ENCODE results near the gene CARD9.

DNA sequence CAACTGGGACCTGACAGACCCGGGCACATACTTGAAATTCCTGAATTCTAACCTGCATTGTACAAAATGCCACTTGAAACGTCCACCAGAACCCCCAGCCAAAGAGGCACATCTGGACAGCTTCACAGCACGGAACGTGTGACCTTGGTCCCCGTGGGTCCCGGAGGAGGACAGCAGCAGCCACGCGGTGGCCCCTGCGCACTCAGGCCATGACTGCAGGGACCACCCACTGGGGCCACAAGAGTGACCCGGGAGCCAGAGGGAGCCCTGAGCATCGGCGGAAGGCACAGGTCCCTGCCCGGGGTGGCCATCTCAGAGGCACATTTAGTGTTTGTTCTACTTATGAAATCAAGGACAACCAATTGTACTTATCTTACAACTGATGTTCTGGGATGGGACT, 28.6 kb upstream of the CARD9 start:
- no peak for TF ChIP-seq EGR1 (IDR thresholded peaks at IDR 0.05; ENCODE audit: borderline replicate concordance, low read depth, low read length)
- TF ChIP-seq, protein P1, sequence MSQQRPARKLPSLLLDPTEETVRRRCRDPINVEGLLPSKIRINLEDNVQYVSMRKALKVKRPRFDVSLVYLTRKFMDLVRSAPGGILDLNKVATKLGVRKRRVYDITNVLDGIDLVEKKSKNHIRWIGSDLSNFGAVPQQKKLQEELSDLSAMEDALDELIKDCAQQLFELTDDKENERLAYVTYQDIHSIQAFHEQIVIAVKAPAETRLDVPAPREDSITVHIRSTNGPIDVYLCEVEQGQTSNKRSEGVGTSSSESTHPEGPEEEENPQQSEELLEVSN (IDR thresholded peaks at IDR 0.05) = no peak
- no peak for TF ChIP-seq TBP (IDR thresholded peaks at IDR 0.05; ENCODE audit: low read depth, low read length)
- TF ChIP-seq TAF1 (IDR thresholded peaks at IDR 0.05; ENCODE audit: low read depth, low read length) = no peak
- TF ChIP-seq EP300 (IDR thresholded peaks at IDR 0.05; ENCODE audit: borderline replicate concordance in 1 of 2, low read depth in 2 of 2, low read length in 2 of 2) = no peak
- no peak for TF ChIP-seq YY1 (IDR thresholded peaks at IDR 0.05; ENCODE audit: low read depth, low read length)
- TF ChIP-seq, protein P2, sequence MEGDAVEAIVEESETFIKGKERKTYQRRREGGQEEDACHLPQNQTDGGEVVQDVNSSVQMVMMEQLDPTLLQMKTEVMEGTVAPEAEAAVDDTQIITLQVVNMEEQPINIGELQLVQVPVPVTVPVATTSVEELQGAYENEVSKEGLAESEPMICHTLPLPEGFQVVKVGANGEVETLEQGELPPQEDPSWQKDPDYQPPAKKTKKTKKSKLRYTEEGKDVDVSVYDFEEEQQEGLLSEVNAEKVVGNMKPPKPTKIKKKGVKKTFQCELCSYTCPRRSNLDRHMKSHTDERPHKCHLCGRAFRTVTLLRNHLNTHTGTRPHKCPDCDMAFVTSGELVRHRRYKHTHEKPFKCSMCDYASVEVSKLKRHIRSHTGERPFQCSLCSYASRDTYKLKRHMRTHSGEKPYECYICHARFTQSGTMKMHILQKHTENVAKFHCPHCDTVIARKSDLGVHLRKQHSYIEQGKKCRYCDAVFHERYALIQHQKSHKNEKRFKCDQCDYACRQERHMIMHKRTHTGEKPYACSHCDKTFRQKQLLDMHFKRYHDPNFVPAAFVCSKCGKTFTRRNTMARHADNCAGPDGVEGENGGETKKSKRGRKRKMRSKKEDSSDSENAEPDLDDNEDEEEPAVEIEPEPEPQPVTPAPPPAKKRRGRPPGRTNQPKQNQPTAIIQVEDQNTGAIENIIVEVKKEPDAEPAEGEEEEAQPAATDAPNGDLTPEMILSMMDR (IDR thresholded peaks at IDR 0.05; ENCODE audit: control extremely low read depth in 1 of 3, insufficient read depth in 1 of 3, low read depth in 1 of 3, low read length in 3 of 3) = no peak
- no peak for TF ChIP-seq MAFK (IDR thresholded peaks at IDR 0.05; ENCODE audit: low read depth, low read length)
- TF ChIP-seq GTF2F1 (IDR thresholded peaks at IDR 0.05; ENCODE audit: borderline replicate concordance, low read depth, low read length) = no peak
